ENCODE results near the gene GALNT17.

Gene GALNT17

DNA sequence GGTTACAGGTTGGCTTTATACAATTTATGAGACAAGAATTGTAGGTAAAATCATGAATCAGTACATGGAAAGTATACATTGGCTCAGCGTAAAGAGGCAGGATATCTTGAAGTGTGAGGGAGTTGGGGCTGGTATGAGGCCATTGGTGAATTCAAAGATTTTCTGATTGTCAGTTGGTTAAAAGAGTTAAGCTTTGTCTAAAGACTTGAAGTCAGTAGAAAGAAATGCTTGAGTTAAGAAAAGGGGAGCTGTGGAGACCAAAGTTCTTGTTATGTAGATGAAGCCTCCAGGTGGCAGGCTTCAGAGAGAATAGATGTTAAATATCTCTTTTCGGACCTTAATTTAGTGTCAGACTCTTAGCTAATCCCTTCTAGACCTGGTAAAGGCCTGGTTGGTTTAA is 341.0 kb downstream of the GALNT17 start:
- peaks cover 9% of the 10 kb centered on the region for H3K9me3 Mint-ChIP-seq
- H3K36me3 Mint-ChIP-seq (ENCODE audit: low read depth) = no peaks in the 10 kb centered on the region
- H3K27ac Mint-ChIP-seq = no peak overlapping the region
- H3K4me3 Mint-ChIP-seq = no peak overlapping the region
- H3K27me3 Mint-ChIP-seq (ENCODE audit: low read depth) = peaks cover 7% of the 10 kb centered on the region
- TF ChIP-seq, protein P1, sequence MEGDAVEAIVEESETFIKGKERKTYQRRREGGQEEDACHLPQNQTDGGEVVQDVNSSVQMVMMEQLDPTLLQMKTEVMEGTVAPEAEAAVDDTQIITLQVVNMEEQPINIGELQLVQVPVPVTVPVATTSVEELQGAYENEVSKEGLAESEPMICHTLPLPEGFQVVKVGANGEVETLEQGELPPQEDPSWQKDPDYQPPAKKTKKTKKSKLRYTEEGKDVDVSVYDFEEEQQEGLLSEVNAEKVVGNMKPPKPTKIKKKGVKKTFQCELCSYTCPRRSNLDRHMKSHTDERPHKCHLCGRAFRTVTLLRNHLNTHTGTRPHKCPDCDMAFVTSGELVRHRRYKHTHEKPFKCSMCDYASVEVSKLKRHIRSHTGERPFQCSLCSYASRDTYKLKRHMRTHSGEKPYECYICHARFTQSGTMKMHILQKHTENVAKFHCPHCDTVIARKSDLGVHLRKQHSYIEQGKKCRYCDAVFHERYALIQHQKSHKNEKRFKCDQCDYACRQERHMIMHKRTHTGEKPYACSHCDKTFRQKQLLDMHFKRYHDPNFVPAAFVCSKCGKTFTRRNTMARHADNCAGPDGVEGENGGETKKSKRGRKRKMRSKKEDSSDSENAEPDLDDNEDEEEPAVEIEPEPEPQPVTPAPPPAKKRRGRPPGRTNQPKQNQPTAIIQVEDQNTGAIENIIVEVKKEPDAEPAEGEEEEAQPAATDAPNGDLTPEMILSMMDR (IDR thresholded peaks at IDR 0.05; ENCODE audit: unreplicated experiment in 3 of 3) = no peak
- H3K4me1 Mint-ChIP-seq = peaks cover 10% of the 10 kb centered on the region

GRCh38 chr7:71473366-71473967 is 341.5 kb downstream of the GALNT17 start:
- TF ChIP-seq, protein P1 (IDR thresholded peaks at IDR 0.05; ENCODE audit: unreplicated experiment in 3 of 3) = no peak
- peaks cover 10% of the 10 kb centered on the region for H3K4me1 Mint-ChIP-seq
- no peak overlapping the region for H3K27ac Mint-ChIP-seq
- no peak overlapping the region for H3K4me3 Mint-ChIP-seq
- H3K36me3 Mint-ChIP-seq (ENCODE audit: low read depth) = no peaks in the 10 kb centered on the region
- H3K27me3 Mint-ChIP-seq (ENCODE audit: low read depth) = peaks cover 7% of the 10 kb centered on the region
- H3K9me3 Mint-ChIP-seq = peaks cover 9% of the 10 kb centered on the region

DNA sequence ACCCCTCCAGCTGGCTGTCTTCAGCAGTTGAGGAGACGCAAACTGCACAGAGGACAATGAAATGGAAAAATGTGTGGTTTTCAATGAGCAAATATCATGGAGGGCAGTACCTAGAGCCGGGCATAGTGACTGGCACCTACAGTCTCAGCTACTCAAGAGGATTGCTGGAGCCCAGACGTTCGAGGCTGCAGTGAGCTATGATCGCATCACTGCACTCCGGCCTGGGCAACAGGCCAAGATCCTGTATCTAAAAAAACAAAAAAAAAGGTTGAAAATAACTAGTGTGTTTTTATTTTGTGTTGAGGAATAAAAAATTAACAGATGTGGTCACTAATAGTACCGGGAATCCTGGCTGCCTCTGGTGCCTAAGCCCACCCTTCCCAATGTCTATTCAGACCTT is 345.5 kb downstream of the GALNT17 start:
- peaks cover 9% of the 10 kb centered on the region for H3K9me3 Mint-ChIP-seq
- H3K27ac Mint-ChIP-seq = no peak overlapping the region
- peaks cover 7% of the 10 kb centered on the region for H3K27me3 Mint-ChIP-seq (ENCODE audit: low read depth)
- no peaks in the 10 kb centered on the region for H3K36me3 Mint-ChIP-seq (ENCODE audit: low read depth)
- peaks cover 4% of the 10 kb centered on the region for H3K4me1 Mint-ChIP-seq
- TF ChIP-seq, protein P1 (IDR thresholded peaks at IDR 0.05; ENCODE audit: unreplicated experiment in 3 of 3) = no peak
- no peak overlapping the region for H3K4me3 Mint-ChIP-seq

GRCh38 chr7:71479231-71479630 is 347.3 kb downstream of the GALNT17 start:
- no peak overlapping the region for H3K27ac Mint-ChIP-seq
- TF ChIP-seq, protein P1 (IDR thresholded peaks at IDR 0.05; ENCODE audit: unreplicated experiment in 3 of 3) = no peak
- no peaks in the 10 kb centered on the region for H3K36me3 Mint-ChIP-seq (ENCODE audit: low read depth)
- peaks cover 7% of the 10 kb centered on the region for H3K27me3 Mint-ChIP-seq (ENCODE audit: low read depth)
- H3K9me3 Mint-ChIP-seq = peaks cover 9% of the 10 kb centered on the region
- peaks cover 4% of the 10 kb centered on the region for H3K4me1 Mint-ChIP-seq
- no peak overlapping the region for H3K4me3 Mint-ChIP-seq

DNA sequence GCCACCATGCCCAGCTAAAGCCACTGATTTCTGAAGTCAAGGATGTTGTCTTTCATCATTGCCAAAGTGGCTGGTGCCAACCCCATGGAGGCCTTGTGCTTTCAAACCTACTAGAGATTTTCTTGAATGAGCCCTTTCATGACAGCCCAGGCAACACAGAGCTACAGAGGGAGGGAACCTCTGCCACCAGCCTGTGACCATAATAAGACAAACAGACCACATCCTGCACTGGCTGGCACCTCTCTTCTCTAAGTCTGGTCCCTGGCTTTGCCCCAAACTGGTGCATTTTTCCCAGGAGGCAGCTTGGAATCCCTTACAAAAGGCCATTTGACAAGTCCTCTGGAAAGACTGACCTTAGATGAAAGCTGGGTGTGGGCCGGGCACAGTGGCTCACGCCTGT is 348.8 kb downstream of the GALNT17 start:
- Mint-ChIP-seq H3K27ac (no peak overlapping the region), H3K4me3 (no peak overlapping the region), H3K4me1 (peaks cover 4% of the 10 kb centered on the region), H3K36me3 (ENCODE audit: low read depth) (no peaks in the 10 kb centered on the region), H3K27me3 (ENCODE audit: low read depth) (peaks cover 3% of the 10 kb centered on the region), H3K9me3 (peaks cover 3% of the 10 kb centered on the region)
- TF ChIP-seq, protein P1 (IDR thresholded peaks at IDR 0.05; ENCODE audit: unreplicated experiment in 3 of 3) = no peak

- Mint-ChIP-seq H3K4me3 (no peak overlapping the region), H3K36me3 (ENCODE audit: low read depth) (no peaks in the 10 kb centered on the region), H3K9me3 (no peaks in the 10 kb centered on the region), H3K27ac (no peak overlapping the region), H3K27me3 (ENCODE audit: low read depth) (peaks cover 6% of the 10 kb centered on the region), H3K4me1 (peaks cover 10% of the 10 kb centered on the region)
- TF ChIP-seq, protein P1 (IDR thresholded peaks at IDR 0.05; ENCODE audit: unreplicated experiment in 3 of 3) = no peak
Measured at GRCh38 chr7:71482284-71482683, 350.3 kb downstream of the GALNT17 start.
